Activated CD8-positive, alpha-beta memory T cell treated with anti-CD3 and anti-CD28 coated beads, Interleukin-2, amount 10 ng/mL, durations not matched to agents 7 days and 5 days (primary cell): Measurements from ENCODE around the gene HOMEZ. TPM values are rescaled to one million over a fixed set of nuclear protein-coding genes. Genes with fewer than 3 reads are reported as not detected.
"Not testable (repeated sequence)": the region's sequence is repeated elsewhere in the genome, so short reads cannot be mapped to it uniquely, and the experiment has no call there.

Experiments used
- ATAC-seq: fragments of 150-1000 bp; cut with Tn5 transposase; one replicate; pipeline ENCODE4 v1.10.0; 2021; ENCODE audit warnings: moderate library complexity
- CTCF ChIA-PET: fragments of 350-600 bp; sonication (Branson Sonifier 250); formaldehyde crosslinking; loops from one replicate; lab custom pipeline; 2021; ENCODE audit warnings: antibody characterized with exemption; lab: Charles Lee
- DNase-seq: peaks from one replicate; pipeline ENCODE4 v3.0.0-alpha.2; 2020
- H3K27ac Mint-ChIP-seq: one replicate; pipeline ENCODE4 v1.8.0; 2021; ENCODE audit warnings: mild to moderate bottlenecking, mixed read lengths
- H3K27me3 Mint-ChIP-seq: one replicate; pipeline ENCODE4 v1.8.0; 2021; ENCODE audit warnings: mixed read lengths
- H3K36me3 Mint-ChIP-seq: one replicate; pipeline ENCODE4 v1.8.0; 2021; ENCODE audit warnings: mild to moderate bottlenecking, mixed read lengths
- H3K4me1 Mint-ChIP-seq: one replicate; pipeline ENCODE4 v1.8.0; 2021; ENCODE audit warnings: mixed read lengths
- H3K4me3 Mint-ChIP-seq: one replicate; pipeline ENCODE4 v1.8.0; 2021; ENCODE audit warnings: mild to moderate bottlenecking, moderate library complexity, mixed read lengths
- H3K9me3 Mint-ChIP-seq: one replicate; pipeline ENCODE4 v1.8.0; 2022; ENCODE audit warnings: low read depth, mixed read lengths
- total RNA-seq, 2 experiments: library from RNA; stranded (reverse); gene quantifications; one replicate each; pipeline ENCODE4 v1.2.3, GENCODE V29; 2021

HOMEZ gene
- total RNA-seq, 2 experiments from 2014 or later, result 11.4 to 12.4 TPM

- ATAC-seq, result no peak
- DNase-seq, result no peak
- CTCF ChIA-PET, result interaction anchor here (0.8 to 4.2 kb wide), 4 partner anchors 17 to 208 kb away, joined by 3 to 26 read pairs (median 10); partner anchors contain the start of gene PPP1R3E
- H3K4me3 Mint-ChIP-seq, result peak overlapping the region; percentile 86
- no peaks in the 10 kb centered on the region for H3K27me3 Mint-ChIP-seq
- no peaks in the 10 kb centered on the region for H3K9me3 Mint-ChIP-seq
- peak overlapping the region; percentile 88 for H3K27ac Mint-ChIP-seq
- peaks cover 19% of the 10 kb centered on the region for H3K4me1 Mint-ChIP-seq
- H3K36me3 Mint-ChIP-seq, result peaks cover 2% of the 10 kb centered on the region
These were observed 1.0 kb downstream of the HOMEZ start for GRCh38 chr14:23284654-23285529.

DNA sequence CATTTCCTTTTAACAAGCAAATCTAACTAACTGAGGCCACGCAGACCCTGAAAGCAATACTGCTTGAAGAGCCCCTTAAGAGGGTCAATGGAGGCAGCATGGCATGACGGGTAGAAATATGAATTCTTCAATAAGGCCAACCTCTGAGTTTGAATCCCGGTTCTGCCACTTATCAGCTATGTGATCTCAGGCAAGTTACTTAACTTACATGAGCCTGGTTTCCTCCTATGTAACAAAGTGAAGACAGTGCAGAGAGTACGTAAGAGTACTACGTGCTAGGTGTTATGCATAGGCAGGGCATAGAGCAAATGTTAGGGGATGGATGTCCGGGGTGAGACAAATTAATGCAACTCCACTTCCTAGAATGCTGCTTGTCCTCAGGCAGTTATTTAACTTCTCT, 4.7 kb downstream of the HOMEZ start:
- ATAC-seq (no peak), DNase-seq (no peak)
- H3K27me3 Mint-ChIP-seq, result no peaks in the 10 kb centered on the region
- H3K36me3 Mint-ChIP-seq, result peaks cover 3% of the 10 kb centered on the region
- H3K9me3 Mint-ChIP-seq, result no peaks in the 10 kb centered on the region
- no peak overlapping the region for H3K27ac Mint-ChIP-seq
- no peak overlapping the region for H3K4me3 Mint-ChIP-seq
- H3K4me1 Mint-ChIP-seq, result peaks cover 11% of the 10 kb centered on the region
- CTCF ChIA-PET, result interaction anchor here (1.3 to 4.2 kb wide), 2 partner anchors 19 to 160 kb away, joined by 4 to 12 read pairs; no protein-coding TSS in a partner anchor

GRCh38 chr14:23277928-23278327, 8.0 kb downstream of the HOMEZ start:
- H3K4me1 Mint-ChIP-seq, H3K9me3 Mint-ChIP-seq, H3K36me3 Mint-ChIP-seq, H3K4me3 Mint-ChIP-seq, H3K27ac Mint-ChIP-seq, DNase-seq, H3K27me3 Mint-ChIP-seq, ATAC-seq: not testable (repeated sequence)
- CTCF ChIA-PET, result interaction anchor here (1.0 to 1.8 kb wide), 2 partner anchors 157 kb away, joined by 4 to 6 read pairs; no protein-coding TSS in a partner anchor

DNA sequence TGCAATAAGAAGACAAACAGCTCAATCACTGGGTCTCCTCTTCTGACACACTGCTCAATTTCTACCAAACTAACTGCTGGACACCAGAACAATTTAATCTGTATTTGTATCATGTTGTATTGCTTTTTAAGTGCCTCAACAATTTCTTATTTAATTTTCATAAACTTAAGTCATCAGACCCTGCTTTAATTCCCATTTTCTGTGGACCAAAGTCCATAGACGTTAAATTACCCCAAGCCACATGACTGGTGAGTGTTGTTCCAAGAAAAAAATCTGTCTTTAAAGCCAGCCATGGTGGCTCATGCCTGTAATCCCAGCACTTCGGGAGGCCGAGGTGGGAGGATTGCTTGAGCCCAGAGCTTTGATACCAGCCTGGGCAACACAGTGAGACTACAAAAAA, 8.7 kb downstream of the HOMEZ start:
- H3K27me3 Mint-ChIP-seq, result no peaks in the 10 kb centered on the region
- H3K27ac Mint-ChIP-seq, result no peak overlapping the region
- no peaks in the 10 kb centered on the region for H3K4me1 Mint-ChIP-seq
- H3K36me3 Mint-ChIP-seq, result peaks cover 1% of the 10 kb centered on the region
- H3K9me3 Mint-ChIP-seq, result no peaks in the 10 kb centered on the region
- ATAC-seq (no peak), DNase-seq (no peak)
- H3K4me3 Mint-ChIP-seq, result no peak overlapping the region
- CTCF ChIA-PET, result interaction anchor here (1.0 to 1.8 kb wide), 3 partner anchors 12 to 157 kb away, joined by 3 to 6 read pairs (median 3); no protein-coding TSS in a partner anchor

DNA sequence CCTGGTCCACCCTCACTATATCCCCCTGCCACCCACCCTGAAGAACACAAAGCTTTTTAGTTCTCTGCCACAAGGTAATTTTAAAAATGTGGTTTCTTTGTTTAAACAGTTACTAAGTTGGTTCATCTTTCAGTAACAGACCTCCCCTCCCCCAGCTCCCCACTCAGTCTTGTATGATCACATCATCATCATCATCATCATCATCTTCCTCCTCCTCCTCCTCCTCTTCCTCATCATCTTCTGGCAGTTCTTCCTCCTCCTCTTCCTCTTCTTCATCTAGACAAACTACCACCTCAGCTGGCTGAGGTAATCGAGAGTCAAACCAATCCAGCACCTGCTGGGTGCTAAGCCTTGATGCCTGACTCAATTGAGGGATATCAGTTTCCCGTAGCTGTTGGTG, 10.5 kb downstream of the HOMEZ start:
- no peaks in the 10 kb centered on the region for H3K4me1 Mint-ChIP-seq

GRCh38 chr14:23269193-23269592, 16.7 kb downstream of the HOMEZ start:
- Mint-ChIP-seq H3K4me1 (no peaks in the 10 kb centered on the region), H3K27ac (no peak overlapping the region), H3K4me3 (no peak overlapping the region), H3K9me3 (no peaks in the 10 kb centered on the region), H3K36me3 (no peaks in the 10 kb centered on the region), H3K27me3 (peaks cover 20% of the 10 kb centered on the region)
- ATAC-seq (no peak), DNase-seq (no peak)
- CTCF ChIA-PET, result interaction anchor here (1.5 kb wide), 1 partner anchor 111 kb away, joined by 5 read pairs; no protein-coding TSS in a partner anchor

More for the DNA sequence above, 10.5 kb downstream of the HOMEZ start:
- no peak for DNase-seq
- Mint-ChIP-seq H3K27me3 (no peaks in the 10 kb centered on the region), H3K9me3 (no peaks in the 10 kb centered on the region), H3K4me3 (no peak overlapping the region), H3K27ac (no peak overlapping the region), H3K36me3 (peaks cover 1% of the 10 kb centered on the region)
- ATAC-seq, result no peak
- CTCF ChIA-PET, result interaction anchor here (1.1 to 1.8 kb wide), 2 partner anchors 155 to 207 kb away, joined by 3 to 5 read pairs; no protein-coding TSS in a partner anchor

DNA sequence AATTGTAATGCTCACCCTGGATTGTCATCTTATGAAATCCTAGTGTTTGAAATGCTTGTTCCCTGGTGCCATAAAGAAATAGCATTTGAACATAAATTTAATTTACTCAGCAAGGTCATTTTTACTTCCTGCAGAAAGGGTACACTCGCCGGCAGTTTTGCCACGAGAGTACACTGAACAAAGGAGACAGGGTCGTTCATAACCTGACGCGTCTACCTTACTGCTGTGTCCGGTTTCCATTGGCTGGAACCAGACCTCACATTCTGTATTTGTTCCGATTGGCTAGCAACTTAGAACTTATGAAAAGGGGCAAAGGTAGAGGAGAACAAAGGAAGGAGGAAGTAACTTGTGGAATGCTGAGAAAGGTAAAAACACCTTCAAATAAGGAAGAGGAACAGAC, 25.1 kb downstream of the HOMEZ start:
- not testable (repeated sequence) for ATAC-seq, DNase-seq, H3K4me3 Mint-ChIP-seq, H3K27ac Mint-ChIP-seq, H3K4me1 Mint-ChIP-seq, H3K36me3 Mint-ChIP-seq, H3K9me3 Mint-ChIP-seq
- CTCF ChIA-PET, result interaction anchor here (0.9 to 1.7 kb wide), 2 partner anchors 119 to 140 kb away, joined by 3 to 7 read pairs; no protein-coding TSS in a partner anchor
- H3K27me3 Mint-ChIP-seq, result peaks cover 64% of the 10 kb centered on the region

GRCh38 chr14:23259426-23259825, 26.5 kb downstream of the HOMEZ start:
- Mint-ChIP-seq H3K4me1 (no peaks in the 10 kb centered on the region), H3K4me3 (no peak overlapping the region), H3K36me3 (no peaks in the 10 kb centered on the region), H3K27me3 (peaks cover 60% of the 10 kb centered on the region), H3K27ac (no peak overlapping the region), H3K9me3 (no peaks in the 10 kb centered on the region)
- ATAC-seq (no peak), DNase-seq (no peak)
- CTCF ChIA-PET, result interaction anchor here (1.3 to 1.7 kb wide), 2 partner anchors 14 to 139 kb away, joined by 3 to 7 read pairs; no protein-coding TSS in a partner anchor

GRCh38 chr14:23258256-23258655, 27.7 kb downstream of the HOMEZ start:
- Mint-ChIP-seq H3K4me3 (no peak overlapping the region), H3K27ac (no peak overlapping the region), H3K4me1 (no peaks in the 10 kb centered on the region), H3K36me3 (no peaks in the 10 kb centered on the region), H3K9me3 (no peaks in the 10 kb centered on the region), H3K27me3 (peaks cover 57% of the 10 kb centered on the region)
- ATAC-seq, result no peak
- no peak for DNase-seq
- CTCF ChIA-PET, result no interaction called here

DNA sequence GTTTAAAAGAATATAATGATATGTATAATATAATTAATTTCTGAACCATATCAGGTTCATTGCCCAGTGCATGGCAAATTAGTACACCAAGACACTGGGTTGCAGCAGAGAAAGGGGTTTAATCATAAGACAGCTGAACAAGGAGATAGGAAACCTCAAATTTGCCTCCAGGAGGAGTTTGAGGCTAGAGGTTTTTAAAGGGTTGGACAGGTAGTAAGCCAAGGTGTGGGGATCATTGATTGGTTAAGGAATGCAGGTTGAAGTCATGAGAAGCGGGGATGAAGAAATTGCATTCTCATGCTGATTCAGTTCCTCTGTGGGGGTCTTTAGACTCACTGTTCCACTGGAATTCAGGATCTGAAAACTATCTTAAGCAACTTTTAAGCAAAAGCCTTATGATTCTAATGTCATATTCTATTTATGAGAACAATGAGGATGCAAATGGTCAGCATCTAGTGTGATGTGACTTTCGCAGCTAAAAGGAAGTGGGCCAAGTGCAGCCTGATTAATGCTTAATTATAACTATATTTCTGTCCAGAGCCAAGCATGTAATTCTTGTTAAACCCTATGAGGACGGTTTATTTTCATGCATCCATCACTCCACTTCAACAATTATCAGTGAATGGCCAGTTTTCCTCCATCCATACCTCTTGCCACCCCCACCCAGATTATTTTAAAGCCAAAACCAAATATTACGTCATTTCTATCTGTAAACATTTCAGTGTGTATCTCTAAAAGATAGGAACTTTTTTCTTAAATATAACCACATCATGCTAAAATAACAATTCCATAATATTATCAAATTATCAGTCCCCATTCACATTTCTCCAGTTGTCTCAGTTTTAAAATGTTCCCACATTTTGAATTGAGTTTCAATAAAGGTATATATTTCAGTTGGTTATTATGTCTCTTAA, 33.3 kb downstream of the HOMEZ start:
- Mint-ChIP-seq H3K27me3 (peaks cover 41% of the 10 kb centered on the region), H3K4me3 (no peak overlapping the region), H3K9me3 (no peaks in the 10 kb centered on the region), H3K4me1 (no peaks in the 10 kb centered on the region), H3K27ac (no peak overlapping the region), H3K36me3 (no peaks in the 10 kb centered on the region)
- DNase-seq (no peak), ATAC-seq (no peak)
- CTCF ChIA-PET, result no interaction called here

GRCh38 chr14:23252006-23252405, 33.9 kb downstream of the HOMEZ start:
- Mint-ChIP-seq H3K4me1 (no peaks in the 10 kb centered on the region), H3K27ac (no peak overlapping the region), H3K36me3 (no peaks in the 10 kb centered on the region), H3K9me3 (no peaks in the 10 kb centered on the region), H3K4me3 (no peak overlapping the region), H3K27me3 (peaks cover 43% of the 10 kb centered on the region)
- ATAC-seq, result no peak
- no peak for DNase-seq
- CTCF ChIA-PET, result no interaction called here

DNA sequence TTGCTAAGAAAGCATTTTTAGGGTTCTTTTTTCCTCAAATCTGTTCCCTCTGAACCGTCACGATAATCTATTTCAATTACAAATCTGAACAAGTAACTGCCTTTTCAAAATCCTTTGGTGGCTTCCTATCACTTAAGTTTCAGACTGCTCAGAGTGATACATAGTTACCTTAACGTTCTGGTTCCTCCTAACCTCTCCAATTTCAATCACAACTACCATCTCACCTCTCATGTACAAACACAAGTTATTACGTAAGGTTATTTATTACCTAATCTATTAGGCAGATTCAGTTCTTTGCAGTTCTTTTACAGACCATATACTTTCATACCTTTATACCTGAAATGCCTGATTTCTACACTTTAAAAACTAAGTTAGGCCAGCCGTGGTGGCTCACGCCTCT, 36.1 kb downstream of the HOMEZ start:
- ATAC-seq, result no peak
- peaks cover 39% of the 10 kb centered on the region for H3K27me3 Mint-ChIP-seq
- CTCF ChIA-PET, result no interaction called here
- H3K36me3 Mint-ChIP-seq, result no peaks in the 10 kb centered on the region
- H3K9me3 Mint-ChIP-seq, result no peaks in the 10 kb centered on the region
- no peak for DNase-seq
- no peak overlapping the region for H3K4me3 Mint-ChIP-seq
- no peaks in the 10 kb centered on the region for H3K4me1 Mint-ChIP-seq
- no peak overlapping the region for H3K27ac Mint-ChIP-seq

GRCh38 chr14:23248601-23249000, 37.3 kb downstream of the HOMEZ start:
- H3K27ac Mint-ChIP-seq, result no peak overlapping the region
- DNase-seq, result no peak
- peaks cover 35% of the 10 kb centered on the region for H3K27me3 Mint-ChIP-seq
- H3K9me3 Mint-ChIP-seq, result no peaks in the 10 kb centered on the region
- no peaks in the 10 kb centered on the region for H3K36me3 Mint-ChIP-seq
- H3K4me3 Mint-ChIP-seq, result no peak overlapping the region
- CTCF ChIA-PET, result interaction anchor here (1.3 kb wide), 1 partner anchor 127 kb away, joined by 3 read pairs; no protein-coding TSS in a partner anchor
- no peaks in the 10 kb centered on the region for H3K4me1 Mint-ChIP-seq
- ATAC-seq, result no peak
